HG03097 (cell line): ENCODE results near the gene MYD88.

ENCODE experiments used
- ATAC-seq: cut with Tn5 transposase; IDR thresholded peaks from one replicate; pipeline ENCODE4 v1.9.1; 2021; ENCODE audit not compliant: unreplicated experiment, low FRiP score

MYD88 gene

GRCh38 chr3:38111696-38112377, 26.6 kb upstream of the MYD88 start:
- ATAC-seq: no peak

- no peak for ATAC-seq
Observed at GRCh38 chr3:38112378-38112761, 26.1 kb upstream of the MYD88 start.

DNA sequence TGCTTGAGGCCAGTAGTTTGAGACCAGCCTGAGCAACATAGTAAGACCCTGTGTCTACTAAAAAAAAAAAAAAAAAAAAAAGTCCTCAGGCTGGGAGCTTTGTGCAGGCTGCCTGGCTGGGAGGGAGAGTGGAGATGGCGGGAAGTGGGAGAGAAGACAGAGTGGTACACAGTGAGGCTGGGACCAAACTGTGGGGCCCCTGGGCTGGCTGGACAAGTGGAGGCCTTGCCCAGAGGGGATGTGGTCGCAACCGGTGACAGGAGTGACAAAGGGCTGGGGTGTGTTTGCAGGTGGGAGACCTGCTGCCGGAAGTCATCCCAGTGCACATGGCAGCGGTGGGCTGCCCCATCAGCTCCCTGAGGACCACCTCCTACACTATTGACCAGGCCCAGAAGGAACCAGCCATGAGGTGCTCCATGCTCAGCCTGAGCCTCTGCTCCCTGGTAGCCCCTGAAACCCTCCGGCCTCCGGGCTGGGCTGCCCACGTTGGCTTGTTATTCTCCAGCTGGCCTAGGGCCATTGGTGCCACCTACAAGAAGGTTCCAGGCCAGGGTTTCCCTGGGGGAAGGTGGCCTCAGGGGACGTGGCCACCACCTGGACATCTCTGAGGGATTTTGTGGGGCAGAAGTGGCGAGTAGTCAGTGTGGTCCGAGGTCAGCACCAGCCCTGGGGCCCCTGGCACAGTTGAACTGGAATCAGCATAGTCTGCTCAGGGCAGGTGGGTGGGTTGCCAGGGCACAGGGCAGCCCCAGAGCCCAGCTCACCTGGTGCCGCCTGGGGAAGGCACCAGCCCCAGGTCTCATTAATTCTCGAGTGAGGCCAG, 24.2 kb upstream of the MYD88 start:
- ATAC-seq: no peak

DNA sequence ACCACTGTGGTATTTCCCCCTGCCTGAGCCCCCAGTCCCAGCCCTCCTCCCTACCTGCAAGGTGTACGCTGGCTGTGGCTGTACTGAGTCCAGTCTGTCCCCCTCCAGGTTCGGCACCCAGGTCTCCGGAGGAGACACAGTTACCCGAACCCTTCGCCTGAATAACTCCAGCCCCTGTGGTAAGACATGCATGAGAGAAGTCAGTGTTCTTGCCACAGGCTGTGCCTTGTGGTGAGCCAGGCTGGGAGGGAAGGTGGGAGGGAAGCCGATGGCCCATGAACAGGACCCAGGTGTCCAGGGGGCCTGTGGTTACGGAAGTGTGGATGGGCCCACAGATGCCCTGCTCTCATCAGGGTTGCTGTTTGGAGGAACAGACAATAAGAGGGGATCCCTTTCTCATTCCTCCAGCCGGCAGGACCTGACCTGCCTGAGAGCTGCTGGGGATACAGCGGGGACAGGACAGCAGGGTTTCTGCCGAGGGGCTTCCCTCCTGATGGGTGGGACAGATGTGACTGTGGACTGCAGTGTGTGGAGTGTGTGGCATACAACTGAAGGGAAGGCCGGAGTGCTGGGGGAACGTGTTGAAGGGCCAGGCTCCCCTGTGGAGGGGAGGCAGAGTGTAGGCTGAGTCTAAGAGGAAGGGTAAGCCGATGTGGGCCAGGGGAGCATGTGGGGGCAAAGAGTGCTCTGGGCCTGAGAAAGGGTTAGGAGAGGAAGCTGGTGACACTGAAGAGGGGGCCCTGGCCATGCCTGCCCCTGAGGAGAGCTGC, 23.4 kb upstream of the MYD88 start:
- ATAC-seq: no peak

DNA sequence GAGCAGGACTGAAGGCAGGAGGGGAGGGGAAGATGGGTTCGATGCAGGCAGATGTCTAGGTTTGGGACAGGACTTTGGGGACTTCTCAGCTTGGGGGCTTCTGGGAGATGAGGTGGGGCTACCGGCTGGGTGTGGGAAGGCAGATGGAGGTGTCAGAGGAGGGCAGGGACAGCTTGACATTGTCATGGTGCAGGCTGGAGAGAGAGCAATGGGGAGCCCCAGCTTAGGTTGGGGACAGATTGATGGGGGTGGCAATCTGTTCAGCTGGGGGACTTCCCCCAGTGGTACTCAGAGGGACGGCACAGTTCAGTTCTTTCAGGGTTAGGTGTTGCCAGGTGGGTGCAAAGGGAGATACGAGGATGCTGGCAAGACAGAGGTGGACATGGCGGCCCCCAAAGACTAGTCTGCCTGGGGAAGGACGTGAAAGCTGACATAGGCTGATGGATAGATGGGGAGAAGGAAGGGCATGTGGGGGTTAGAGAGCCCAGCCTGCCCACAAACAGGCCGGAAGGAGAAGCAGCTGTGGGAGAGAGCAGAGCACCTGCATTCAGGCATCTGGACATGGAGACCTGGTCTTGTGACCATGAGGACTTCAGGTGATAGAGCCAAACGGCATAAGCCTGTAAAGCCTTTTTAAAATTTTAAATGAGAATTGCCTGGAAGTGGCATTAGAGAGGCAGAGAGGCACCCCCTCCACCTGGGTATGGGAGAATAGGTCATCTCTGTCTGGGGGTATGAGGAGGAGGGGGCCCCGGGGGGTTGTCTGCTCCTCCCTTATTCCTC, 22.6 kb upstream of the MYD88 start:
- no peak for ATAC-seq

GRCh38 chr3:38116471-38117162, 21.8 kb upstream of the MYD88 start:
- ATAC-seq: no peak

GRCh38 chr3:38117163-38117716, 21.2 kb upstream of the MYD88 start:
- ATAC-seq: no peak

DNA sequence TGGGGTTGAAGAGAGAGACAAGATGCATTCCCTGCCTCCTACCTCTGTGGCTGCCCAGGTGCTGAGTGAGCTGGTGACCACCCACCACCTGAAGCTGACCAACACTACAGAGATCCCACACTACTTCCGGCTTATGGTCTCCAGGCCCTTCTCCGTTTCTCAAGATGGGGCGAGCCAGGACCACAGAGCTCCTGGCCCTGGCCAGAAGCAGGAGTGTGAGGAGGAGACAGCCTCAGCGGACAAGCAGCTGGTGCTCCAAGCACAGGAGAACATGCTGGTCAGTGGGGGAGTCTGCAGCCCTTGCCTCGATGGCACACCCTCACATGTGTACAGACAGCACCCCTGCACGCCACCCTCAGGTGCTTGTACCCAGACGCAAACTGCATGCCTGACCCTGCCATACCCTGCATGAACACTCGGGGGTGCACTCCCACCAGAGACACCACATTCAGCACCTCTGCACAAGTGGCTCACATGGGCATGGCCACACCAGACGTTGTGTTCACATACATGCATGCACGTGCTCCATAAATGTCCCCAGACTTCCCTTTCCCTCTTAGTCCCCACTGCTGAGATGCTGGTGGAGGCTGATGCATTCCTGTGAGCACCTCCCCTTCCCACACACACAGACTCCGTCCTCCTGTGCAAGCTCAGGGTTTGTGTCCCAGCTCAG, 20.6 kb upstream of the MYD88 start:
- peak; percentile 66 for ATAC-seq

DNA sequence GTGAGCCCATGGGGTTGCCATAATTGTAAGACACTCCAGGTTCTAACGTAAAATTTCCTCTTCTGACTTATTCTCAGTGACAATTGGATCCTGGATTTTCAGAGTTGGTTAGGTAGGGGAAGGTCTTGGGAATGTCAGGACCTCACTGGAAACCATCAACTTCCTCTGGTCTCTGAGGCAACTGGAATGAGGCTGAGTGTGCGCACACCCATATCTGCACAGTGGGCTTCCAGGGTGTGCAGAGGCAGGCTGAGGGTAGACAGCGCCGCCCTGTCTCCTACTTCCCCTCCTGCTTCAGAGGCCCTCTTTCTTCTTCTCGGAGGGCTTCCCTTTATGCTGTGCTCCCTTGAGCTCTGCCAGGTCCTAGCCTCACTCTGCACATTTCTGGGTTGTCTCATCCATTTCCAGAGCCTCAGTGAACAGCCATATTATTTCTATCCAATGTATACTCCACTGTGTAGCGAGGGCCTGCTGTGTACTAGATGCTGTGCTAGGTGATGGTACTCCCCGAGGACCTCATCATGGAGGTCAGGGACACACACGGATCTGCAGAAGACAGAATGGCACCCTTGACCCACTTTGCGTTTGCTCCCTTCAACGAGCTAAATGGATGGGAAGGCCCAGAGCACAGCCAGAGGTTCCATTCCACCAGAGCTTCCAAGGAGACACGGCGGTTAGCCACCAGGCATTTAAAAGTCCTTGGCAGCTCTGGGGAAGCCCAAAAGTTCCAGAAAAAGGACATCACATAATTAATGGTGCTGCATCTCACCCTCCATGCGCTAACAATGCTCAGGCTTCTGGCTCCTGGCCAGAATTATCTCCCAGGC, 19.8 kb upstream of the MYD88 start:
- no peak for ATAC-seq

DNA sequence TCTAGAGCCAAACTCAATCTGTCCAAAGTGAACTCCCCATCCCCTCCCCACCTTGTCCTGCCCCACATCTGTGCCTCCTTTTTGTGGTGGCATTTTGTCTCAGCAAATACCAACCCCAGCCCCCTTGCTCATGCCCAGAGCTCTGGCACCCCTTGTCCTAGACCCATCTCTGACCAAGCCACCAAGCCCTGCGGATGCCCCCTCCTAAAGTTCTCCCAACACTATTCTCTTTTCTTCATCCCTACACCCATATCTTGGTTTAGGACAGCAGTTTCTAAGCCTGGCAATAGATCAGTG, 19.3 kb upstream of the MYD88 start:
- ATAC-seq: no peak

GRCh38 chr3:38119821-38120692, 18.4 kb upstream of the MYD88 start:
- no peak for ATAC-seq

- ATAC-seq: no peak
Observed at GRCh38 chr3:38120693-38121450, 17.6 kb upstream of the MYD88 start.

DNA sequence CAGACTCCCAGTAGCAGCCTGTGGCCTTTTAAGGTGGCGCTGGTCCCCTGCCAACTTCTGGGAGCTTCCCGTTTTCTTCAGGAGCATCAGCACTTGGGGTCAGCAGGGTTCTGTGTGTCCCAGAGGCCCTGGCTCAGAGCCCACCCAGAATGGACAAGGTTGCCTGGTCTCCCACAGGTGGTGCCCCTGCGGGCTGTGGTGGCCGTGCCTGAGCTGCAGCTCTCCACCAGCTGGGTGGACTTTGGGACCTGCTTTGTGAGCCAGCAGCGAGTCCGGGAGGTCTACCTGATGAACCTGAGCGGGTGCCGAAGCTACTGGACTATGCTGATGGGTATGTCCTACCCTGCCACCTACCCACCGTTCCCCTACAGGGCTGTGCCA, 17.0 kb upstream of the MYD88 start:
- no peak for ATAC-seq

DNA sequence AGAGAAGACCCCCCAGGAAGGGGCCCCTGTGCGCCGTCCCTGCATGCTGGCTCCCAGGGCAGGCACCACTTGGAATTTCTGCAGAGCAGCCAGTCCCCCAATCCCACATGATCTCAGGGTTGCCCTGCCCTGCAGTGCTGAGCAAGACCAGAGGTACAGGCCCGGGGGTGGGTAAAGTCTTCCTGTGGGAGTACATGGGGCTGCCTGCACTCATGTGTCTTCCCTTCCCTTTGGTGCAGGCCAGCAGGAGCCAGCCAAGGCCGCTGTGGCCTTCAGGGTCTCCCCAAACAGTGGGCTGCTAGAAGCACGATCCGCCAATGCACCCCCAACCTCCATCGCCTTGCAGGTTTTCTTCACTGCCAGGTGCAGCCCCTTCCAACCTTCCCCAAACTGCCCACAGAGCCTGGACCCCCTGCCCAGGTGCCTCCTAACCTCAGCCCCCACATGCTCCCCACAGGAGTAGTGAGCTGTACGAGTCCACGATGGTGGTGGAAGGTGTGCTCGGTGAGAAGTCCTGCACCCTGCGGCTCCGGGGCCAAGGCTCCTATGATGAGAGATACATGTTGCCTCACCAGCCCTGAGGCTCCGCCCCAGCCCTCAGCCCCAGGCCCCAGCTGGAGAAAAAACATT, 16.5 kb upstream of the MYD88 start:
- ATAC-seq: no peak

DNA sequence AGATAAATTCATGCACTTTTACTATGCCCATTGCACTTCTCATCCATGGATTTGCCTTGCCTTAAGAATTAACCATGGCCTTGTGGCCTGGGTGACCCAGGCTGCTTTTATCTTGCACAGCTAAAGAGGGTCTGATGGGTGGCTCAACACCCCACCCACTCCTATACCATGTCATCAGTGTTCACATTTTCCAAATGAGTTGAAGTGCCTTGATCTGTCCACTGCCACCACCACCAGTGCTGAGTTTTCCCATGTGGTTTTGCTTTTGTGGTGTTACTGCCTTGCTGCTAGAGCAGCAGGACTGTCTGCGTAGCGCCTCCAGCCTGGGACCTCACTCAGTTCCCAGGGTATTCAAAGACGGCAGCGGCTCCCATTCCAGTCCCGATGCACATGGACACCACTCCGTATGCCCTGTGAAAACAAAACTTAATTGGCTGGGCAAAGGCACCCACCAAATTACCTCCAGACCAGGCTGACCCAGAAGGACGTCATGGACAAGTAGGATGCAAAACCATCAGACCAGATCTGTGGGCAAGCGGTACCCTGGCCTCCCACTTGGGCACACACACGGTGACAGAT, 15.7 kb upstream of the MYD88 start:
- no peak for ATAC-seq
